Measurements from ENCODE around the gene BNC2.

Gene BNC2

DNA sequence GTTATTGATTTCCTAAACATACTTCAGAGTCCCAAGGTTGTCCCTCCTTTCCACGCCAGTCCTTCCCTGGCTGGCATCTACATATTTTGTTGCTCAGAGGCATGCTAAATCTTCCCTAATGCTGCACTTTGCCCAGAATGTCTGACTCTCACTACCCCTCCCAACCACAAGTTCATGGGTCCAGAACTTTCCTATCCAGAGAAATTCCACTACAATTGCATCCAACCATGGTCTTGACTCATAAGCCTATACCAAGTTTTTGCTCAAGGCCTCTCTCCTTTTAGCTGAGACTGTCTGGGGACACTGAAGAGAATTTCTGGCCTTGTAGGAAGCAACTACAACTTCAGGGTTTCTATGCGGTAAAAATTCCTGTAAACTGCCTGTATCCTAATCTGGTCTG, 206.3 kb downstream of the BNC2 start:
- DNase-seq: no peak

DNA sequence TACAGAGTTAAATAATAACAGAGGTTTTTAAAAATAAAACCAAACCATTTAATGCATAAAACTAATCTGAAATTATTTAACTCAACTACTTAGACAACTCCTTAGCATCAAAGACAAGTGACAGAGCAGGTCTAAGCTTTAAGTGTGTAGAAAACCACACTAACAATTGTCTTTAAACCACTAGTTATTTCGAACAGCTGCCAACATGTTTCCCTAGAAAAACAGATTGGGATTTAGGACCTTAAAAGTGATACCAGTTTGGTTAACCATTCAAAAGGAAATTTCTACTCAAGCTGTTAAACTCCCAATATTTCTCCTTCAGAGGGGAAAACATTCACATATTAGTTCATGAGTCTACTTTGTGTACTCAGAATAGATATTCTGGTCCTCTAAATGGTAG, 208.7 kb downstream of the BNC2 start:
- DNase-seq: no peak

DNA sequence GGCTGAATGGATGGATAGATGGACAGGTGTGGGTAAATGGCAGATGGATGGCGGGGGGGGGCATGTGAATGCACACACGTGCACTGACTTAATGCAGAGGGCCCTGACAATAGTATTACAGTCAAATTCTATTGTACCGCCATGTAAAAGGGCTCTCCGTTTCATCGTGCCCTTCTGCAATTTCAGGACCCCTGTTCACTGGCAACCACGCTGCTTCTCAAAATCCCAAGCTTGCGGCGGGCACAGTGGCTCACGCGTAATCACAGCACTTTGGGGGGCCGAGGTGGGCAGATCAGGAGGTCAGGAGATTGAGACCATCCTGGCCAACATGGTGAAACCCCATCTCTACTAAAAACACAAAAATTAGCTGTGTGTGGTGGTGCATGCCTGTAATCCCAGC, 211.4 kb downstream of the BNC2 start:
- DNase-seq: no peak

DNA sequence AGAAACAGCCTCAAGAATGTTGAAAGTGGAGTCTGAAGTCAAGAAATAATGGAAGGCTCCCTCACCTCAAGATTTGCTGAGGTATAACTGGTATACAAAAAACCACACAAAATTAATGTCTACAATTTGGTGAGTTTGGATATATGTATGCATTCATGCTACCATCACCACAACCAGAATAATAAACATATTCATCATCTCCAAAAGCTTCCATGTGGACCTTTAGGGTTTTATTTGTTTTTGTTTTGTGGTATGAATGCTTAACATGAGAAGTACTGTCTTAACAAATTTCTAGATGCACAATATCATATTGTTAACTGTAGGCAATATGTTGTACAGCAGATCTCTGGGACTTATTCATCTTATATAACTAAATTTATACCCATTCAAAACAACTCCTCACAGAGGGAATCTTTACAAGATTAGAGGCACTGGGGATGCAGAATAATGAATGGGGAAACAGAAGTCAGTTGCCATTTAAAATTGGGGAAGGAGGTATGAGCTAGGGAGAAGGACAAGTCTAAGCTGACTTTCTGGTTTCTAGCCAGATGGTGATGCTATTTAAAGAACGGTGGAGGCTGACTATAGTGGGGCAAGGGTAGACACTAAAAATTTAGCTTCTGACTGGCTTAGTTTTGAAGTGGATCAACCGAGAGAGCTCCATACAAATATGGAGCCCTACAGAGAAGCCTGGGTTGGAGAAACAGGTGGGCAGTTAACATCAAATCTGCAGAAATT, 213.9 kb downstream of the BNC2 start:
- DNase-seq: peak; percentile 2 to 33 (median 10)

DNA sequence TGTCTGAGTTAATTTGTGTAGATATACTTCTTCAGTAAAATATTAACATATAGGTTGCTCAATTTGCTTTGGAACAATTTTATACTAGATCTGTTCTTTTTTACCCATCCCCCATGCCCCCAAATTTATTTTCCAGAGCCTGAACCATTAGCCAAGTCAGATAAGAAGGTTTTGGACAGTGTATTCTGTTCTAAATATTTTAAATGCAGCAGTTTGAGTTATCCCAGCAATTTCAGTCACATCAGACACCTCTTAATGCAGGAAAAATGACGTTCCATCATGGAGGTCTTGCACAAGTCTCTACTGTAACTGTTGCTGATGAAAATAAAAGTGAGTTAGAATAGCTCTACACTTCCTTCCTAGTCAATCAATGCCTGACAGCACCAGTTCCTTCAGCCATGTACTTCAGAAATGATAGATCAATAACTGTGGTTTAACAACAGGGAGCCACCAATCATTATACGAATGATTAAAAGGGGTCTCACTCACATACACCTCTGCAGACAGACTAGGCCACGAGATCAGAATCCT, 215.8 kb downstream of the BNC2 start:
- DNase-seq: no peak

DNA sequence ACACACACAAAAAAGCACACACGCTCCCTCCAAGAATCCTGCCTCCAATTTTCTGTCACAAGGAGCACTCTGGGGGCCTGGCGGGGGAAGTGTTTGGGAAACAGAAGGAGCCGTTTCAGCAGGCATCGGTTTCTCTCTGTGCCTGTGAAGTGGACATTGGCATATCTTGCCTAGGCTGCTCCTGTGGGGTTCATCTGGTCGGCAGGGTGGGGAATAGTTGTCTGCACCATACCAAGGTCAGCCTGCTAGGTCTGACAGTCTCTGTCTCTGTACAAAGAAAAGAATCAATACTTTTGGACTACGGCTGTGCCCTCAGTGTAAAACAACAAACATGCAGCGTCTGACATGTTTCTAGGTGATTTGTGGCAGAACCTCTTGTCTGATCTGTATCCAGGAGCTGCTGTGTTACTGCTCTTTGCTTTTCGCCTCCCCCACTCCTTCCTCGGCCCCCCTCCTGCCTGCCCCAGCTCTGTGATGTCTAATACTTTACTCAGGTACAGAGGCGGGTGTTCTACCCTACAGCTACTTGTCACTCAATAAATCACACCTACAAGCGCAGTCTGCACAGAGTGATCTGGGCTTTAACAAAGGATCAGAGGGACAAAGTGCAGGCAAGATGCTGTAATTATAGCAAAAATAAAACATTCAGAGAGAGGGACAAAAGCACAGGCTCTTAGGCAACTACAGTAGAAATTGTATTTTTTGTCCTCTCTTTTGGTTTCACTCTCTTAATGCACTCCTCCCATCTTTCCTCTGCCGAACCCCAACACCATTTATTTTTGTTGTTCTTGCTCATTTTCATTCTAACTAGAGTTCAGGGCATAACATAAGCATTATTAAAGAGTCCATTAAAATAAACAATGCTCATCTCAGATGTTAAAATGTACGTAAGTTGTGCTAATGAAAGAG, 216.7 kb downstream of the BNC2 start:
- DNase-seq: no peak

DNA sequence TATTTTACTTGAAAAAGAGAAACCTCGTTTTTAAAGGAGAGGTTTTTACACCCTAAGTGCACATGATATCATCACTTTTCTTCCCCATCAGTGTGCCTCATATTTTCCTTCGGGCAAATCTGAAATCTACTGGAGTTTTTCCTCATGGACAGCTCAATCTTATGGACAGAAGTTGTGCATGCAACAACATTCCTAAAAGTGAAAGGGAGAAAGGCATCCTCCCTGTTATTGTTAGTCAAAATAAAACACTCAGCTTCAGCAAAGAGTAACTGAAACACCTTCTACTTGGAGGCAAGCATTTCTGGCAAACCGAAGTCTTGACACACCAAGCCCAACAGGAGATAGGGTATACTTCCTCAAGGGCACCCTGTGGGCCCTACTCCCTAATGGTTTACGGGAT, 217.9 kb downstream of the BNC2 start:
- no peak for DNase-seq

DNA sequence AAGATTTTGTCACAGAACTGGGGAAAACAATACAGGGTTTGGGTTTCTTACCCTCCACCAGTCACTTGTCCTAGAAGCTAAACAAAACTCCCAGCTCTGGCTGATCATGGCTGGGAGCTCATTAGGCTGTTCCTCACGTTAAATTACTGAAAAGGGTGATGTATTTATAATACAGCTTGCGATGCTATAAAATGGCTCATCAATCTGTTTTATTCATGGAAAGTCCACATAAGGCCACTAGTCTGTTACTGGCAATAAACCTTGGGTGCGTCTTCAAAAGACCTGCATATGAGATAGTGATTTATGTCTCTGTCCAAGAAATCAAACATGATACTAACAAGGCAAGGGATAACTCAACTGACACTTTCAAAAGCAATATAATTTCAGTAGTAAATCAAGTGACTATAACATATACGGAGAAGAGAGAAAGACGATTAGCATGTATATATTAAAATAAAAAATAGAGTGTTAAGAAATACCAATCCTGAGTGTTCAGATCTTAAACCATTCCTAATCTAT, 219.0 kb downstream of the BNC2 start:
- no peak for DNase-seq

DNA sequence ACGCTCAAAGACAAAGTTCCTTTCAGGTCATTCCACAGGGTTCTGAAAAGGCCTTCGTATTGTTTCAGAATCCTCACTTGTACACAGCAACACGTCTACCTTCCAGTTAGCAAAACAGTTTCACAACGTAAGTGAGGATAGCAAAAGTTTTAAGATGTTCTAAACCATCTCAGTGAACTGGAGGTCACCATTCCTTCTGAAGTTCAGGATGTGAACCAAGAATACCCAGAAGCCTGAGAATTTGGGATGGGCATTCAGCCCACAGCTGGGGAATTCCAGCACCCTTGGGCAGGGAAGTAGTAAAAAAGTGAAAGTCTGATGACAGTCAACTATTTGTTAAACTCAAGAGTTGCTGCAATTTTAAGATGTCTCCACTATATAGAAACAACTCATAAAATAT, 224.5 kb downstream of the BNC2 start:
- peak in 1 of 4 experiments; percentile 4 for DNase-seq

DNA sequence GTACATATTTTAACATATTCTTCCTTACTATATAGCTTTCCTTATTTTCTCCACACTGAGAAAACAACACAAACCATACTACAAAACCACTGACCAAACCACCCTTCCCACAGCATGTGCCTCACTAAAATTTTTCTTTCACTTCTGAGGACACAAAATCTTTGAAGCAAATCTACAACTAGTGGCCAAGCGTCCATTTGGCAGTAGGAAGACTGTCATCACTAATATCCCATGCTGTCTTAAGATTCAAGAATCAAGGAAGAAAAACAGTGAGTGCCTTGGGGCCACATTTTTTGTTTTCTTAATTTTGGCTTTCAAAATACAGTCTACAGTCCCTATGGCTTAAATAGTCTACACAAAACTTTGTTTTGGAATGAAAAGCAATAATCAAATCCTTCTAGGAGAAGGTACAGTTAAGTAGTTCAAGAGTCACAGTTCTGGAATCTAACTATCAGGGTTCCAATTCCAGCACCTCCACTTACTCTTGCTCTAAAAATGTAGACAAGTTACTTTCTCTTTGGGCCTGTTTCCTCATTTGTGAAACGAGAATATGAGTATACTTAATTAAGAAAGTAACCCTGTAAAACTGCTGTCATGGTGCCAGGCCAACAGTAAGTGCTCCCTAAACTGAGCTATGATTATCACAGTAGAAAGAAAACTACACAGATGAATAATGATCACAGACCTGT, 227.9 kb downstream of the BNC2 start:
- no peak for DNase-seq

DNA sequence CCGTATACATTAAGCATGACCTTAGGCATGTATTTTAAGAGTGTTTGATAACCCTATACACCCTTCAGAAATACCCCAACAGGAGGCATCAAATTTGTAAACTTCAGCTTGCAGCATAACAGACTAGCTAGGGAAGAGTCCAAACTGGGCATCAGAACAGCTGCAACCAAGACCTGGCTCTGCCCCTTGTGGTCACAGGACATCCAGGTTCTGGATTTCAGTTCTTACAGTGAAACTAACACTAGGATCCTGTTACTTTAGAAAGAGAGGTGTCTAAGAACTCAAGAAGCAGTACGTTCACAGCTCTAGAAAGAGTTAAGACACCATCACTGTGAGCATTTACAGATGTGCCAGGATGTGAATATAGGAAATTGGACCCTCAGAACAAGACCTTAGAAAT, 229.8 kb downstream of the BNC2 start:
- DNase-seq: no peak

DNA sequence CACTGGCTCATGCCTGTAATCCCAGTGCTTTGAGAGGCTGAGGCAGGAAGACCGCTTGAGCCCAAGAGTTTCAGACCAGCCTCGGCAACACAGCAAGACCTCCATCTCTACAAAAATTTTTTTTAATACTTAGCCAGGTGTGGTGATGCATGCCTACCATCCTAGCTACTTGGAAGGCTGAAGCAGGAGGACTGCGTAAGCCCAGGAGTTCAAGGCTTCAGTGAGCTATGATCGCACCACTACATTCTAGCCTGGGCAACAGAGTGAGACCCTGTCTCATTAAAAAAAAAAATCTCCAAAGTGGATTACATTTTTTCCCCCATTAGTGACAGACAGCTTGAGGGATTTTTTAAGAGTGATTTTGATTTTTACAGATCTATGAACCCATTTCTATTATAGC, 230.8 kb downstream of the BNC2 start:
- DNase-seq: no peak

DNA sequence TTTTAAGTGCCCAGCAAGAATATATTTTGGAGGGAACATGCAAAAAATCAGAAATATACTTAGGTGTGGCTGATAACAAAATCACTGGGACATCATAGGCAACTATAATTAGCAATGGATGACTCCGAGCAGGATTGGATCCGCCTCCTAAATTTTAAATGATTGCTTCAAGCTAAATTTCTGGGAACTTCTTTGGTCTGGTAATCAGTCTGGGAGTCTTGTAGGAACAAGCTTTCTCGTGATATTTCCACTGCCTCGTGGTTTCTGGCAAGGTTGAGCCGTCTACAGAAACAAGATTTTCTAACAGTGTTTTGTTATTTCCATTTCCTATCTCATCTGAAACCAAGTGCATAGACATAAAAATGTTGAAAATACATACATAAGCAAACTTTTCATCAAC, 232.6 kb downstream of the BNC2 start:
- DNase-seq: no peak

DNA sequence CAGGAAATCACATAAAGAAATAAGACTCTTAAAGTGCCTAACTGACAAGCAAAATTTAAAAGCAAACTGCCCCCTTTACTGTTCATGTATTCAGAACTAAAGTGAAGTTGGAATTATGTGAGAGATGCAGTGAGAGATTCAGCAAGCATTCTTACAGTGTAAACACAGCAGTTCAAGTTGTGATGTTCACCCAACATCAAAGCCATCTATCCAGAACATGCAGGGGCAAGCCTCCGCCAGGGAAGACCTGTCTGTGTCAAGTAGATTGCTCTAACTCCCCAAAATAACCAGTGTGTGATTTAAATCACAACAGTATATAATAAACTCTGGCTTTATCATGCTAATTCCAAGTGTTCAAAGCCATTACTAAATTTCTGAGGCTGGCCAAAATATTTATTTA, 233.3 kb downstream of the BNC2 start:
- DNase-seq: no peak

DNA sequence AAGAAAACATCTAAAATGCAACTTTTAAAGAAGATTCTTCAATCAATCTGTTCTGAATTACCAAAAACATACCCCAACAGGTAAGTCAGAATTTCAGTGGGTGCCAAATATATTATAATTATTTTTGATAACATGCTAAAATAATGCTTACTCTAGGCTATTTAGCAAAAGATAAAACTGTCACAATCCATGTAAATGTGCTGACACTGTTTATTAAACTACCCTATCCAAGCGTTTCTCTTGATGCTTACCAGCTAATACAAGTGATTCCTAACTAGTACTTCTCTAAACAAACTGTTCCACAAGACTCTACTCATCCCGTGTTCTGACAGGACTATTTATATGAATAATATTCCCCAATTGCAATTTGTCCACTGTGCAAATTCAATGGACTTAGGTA, 236.7 kb downstream of the BNC2 start:
- no peak for DNase-seq

DNA sequence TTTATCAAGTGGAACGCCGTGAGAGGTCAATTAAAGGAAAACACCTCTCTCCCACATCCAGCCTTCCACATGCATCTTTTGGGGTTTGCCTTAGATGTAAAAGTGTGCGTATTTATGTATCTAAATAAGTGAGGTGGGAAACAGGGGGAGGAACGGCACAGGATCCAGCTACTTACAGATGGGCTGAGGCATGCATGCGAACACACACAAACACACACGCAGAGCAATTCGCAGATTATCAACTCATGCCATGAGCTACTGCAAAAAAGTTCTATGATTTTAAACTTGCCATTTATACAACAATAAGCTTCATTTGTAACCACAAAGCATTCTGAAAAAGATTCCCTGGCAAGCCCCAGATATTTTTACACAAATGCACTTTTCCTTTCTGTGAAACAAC, 242.1 kb downstream of the BNC2 start:
- DNase-seq: no peak

DNA sequence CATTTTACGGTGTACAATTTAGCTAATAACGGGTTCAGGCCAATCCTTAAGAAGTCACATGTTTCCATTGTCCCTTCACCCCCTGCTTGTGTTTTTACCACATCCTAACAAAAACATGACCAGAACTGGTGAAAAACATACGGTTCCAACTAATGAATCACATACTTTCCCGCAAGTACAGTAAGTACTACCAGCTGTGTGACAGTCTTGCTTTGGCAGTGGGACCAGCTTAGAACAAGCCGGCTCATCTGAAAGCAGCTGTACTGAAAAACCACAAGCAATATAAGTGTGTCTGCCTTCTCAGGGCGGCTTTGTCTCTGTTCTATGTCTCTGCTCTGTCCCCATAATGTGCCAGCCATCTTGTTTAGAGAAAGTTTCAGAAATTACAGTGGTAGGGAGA, 242.5 kb downstream of the BNC2 start:
- no peak for DNase-seq

DNA sequence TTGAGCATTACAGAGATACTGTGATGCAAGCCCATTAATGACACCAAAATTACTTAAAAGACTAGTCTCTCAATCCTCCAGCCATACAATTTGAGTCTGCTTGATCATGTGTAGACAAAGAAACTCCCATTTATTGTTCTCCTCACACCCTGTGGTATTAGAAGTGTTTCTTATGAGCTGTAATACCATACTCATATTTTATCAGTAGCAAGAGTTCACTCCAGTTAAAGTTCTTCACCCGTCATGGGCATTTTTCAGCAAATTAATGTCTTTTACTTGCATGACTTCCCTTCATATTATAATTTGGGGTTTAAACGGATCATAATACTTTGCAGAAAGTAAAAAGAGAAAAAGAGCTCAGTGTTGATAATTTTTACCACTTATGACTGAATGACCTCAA, 242.9 kb downstream of the BNC2 start:
- no peak for DNase-seq

DNA sequence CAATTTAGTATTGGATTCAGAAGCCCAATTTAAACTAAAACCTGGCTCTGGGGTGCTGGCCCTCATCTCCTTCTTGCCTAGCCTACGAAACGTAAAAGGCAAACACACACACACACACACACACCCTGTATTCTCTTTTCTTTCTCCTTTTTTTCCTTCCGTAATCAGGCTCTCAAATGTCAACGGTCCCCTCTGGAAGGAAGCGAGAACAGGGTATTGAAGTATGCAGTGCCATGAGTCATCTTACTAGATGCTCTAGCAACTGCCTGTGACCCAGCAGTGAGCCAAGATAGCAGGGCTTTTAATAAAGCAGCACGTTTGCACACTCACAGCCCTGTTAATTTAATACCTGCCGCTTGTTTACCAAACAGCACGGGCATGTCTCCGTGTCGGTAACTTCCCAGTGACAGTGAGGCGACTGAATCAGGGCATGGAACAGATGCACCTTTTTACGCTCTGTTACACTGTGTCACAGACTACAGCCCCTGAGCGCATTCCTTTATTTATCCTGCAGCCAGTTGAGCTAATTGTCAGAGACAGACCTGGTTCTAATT, 243.8 kb downstream of the BNC2 start:
- DNase-seq: peak in 1 of 4 experiments; percentile 3

DNA sequence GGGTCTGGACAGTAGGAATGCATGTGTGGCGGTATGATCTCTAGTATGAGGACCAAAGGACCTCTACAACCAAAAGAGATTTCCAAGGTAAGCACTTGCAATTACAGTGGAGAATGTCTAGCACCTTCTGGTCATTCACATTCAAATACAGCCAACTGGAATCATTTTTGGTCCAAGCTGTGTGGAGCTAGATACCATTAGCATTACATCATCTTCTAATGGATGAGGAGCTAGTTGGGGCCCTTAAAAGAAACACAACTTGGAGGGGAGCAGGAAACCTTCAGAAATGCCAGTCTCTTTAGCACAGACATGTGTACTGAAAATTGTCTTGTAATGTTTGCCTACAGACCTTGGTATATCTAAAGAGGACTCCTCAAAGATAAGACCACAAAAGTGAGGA, 244.7 kb downstream of the BNC2 start:
- no peak for DNase-seq

DNA sequence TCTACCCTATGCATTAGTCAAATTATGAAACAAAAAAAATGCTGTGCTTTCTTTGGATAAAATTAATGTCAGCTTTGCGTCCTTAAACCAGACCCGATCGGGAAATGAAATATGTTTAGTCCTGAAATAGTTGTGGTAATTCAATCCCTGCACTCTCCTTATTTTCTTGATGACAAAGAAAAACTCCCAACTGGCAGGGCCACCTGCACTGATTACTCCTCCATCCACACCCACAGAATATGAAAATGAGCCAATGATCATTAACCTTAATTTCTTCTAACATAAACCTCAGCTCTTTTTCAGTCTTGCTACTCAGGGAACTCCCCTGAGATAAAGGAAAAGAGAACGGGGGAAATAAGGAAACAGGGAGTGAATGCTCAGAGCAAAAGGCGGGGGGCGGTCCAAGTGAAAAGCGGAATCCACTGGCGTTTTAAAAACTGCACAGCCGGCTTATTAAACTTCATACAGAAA, 245.3 kb downstream of the BNC2 start:
- DNase-seq: no peak

DNA sequence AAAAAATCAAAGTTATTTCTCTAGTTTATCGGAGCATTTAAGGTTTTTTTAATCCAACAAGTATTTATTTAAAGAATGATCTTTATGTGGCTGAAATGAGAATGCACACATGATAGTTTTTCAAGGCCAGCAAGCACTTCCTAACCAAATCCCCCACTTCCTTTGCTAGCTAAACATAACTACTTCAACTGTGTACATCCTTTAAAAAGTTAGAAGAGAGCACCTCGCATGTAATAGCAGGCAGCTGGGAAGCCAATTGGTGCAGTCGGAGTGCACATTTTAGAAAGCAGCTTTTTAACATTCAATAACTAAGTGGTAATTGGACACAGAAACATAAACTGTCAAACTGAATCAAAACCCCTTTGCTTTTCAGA, 245.7 kb downstream of the BNC2 start:
- DNase-seq: no peak

Data from suppressor macrophage (primary cell).